HepG2 (cell line): ENCODE results near the gene KRT38. TPM values are rescaled to one million over a fixed set of nuclear protein-coding genes. Genes with fewer than 3 reads are reported as not detected.

Source experiments
- CBX2 ChIP-seq, 2 experiments: fragments of 200-600 bp in 1 of 2; sonication (generic); formaldehyde crosslinking in 1 of 2; IDR thresholded peaks; 2 replicates each; pipeline versions ENCODE4 v1.7.0 to v1.8.1; 2018 to 2022; ENCODE audit warnings: low read depth in 2 of 2, low read length in 1 of 2, mild to moderate bottlenecking in 1 of 2, missing genetic modification reagents in 1 of 2
- GRHL1 ChIP-seq: sonication (generic); formaldehyde crosslinking; conservative IDR thresholded peaks from 2 replicates; pipeline ENCODE4 v1.8.0; 2022; ENCODE audit warnings: missing genetic modification reagents
- JUNB ChIP-seq: sonication (generic); formaldehyde crosslinking; IDR thresholded peaks from 2 replicates; pipeline ENCODE4 v1.8.0; 2022; ENCODE audit warnings: missing genetic modification reagents, mild to moderate bottlenecking, borderline replicate concordance
- NAIF1 ChIP-seq: sonication (generic); formaldehyde crosslinking; IDR thresholded peaks from 2 replicates; pipeline ENCODE4 v1.5.0; 2020; ENCODE audit warnings: mild to moderate bottlenecking, missing genetic modification reagents, borderline replicate concordance
- SALL1 ChIP-seq: sonication (generic); formaldehyde crosslinking; IDR thresholded peaks from 2 replicates; pipeline ENCODE4 v1.8.0; 2022; ENCODE audit warnings: mild to moderate bottlenecking, missing genetic modification reagents
- TBX3 ChIP-seq: fragments of 450-650 bp; IDR thresholded peaks from 2 replicates; pipeline ENCODE4 v1.6.1; 2017; ENCODE audit warnings: antibody characterized with exemption, mild to moderate bottlenecking, inconsistent platforms, borderline replicate concordance
- ZNF24 ChIP-seq: fragments of 450-650 bp; IDR thresholded peaks from 2 replicates; pipeline ENCODE4 v1.6.1; 2017; ENCODE audit warnings: antibody characterized with exemption, mild to moderate bottlenecking
- ZNF354B ChIP-seq: sonication (generic); formaldehyde crosslinking; IDR thresholded peaks from 2 replicates; pipeline ENCODE4 v1.8.0; 2022; ENCODE audit warnings: mild to moderate bottlenecking, missing genetic modification reagents
- polyA plus RNA-seq, 8 experiments: library from polyadenylated mRNA; depleted of rRNA in 3 of 8; stranded (reverse) in 7 of 8; unstranded in 1 of 8; fragments of >200 nt; fragmentation: Illumina TruSeq in 4 of 8; extraction: Trizol in 4 of 8; gene quantifications; 2 replicates each; pipeline versions ENCODE4 v1.2.1 to v1.2.3, GENCODE V29; 2011 to 2016; ENCODE audit warnings: low read depth in 4 of 8, missing spikeins in 1 of 8, mixed read lengths in 1 of 8; ENCODE audit not compliant: insufficient read depth in 1 of 8
- total RNA-seq, 5 experiments: library from RNA; depleted of rRNA; stranded (reverse); fragments of >200 nt; fragmentation: Illumina TruSeq; extraction: Trizol; gene quantifications; 2 replicates each; pipeline ENCODE4 v1.2.3, GENCODE V29; 2016; ENCODE audit warnings: low read depth in 1 of 5
- TF ChIP-seq, protein P1 (sequence below): sonication (generic); formaldehyde crosslinking; IDR thresholded peaks from 2 replicates; pipeline ENCODE4 v1.4.0; 2020; ENCODE audit warnings: mild to moderate bottlenecking, missing genetic modification reagents, borderline replicate concordance
- TF ChIP-seq, protein P2 (sequence below): sonication (generic); formaldehyde crosslinking; IDR thresholded peaks from 2 replicates; pipeline ENCODE4 v1.5.1; 2020; ENCODE audit warnings: missing genetic modification reagents, mild to moderate bottlenecking, borderline replicate concordance

Gene KRT38
- total and polyA plus RNA-seq, 2 of the 13 experiments (the other 11 are each of a cell fraction or from before 2014, with no cell fraction given): not detected

GRCh38 chr17:41455236-41455635, 14.5 kb upstream of the KRT38 start (continued):
- TF ChIP-seq, protein P1, sequence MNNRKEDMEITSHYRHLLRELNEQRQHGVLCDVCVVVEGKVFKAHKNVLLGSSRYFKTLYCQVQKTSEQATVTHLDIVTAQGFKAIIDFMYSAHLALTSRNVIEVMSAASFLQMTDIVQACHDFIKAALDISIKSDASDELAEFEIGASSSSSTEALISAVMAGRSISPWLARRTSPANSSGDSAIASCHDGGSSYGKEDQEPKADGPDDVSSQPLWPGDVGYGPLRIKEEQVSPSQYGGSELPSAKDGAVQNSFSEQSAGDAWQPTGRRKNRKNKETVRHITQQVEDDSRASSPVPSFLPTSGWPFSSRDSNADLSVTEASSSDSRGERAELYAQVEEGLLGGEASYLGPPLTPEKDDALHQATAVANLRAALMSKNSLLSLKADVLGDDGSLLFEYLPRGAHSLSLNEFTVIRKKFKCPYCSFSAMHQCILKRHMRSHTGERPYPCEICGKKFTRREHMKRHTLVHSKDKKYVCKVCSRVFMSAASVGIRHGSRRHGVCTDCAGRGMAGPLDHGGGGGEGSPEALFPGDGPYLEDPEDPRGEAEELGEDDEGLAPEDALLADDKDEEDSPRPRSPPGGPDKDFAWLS: no peak
- TF ChIP-seq, protein P2, sequence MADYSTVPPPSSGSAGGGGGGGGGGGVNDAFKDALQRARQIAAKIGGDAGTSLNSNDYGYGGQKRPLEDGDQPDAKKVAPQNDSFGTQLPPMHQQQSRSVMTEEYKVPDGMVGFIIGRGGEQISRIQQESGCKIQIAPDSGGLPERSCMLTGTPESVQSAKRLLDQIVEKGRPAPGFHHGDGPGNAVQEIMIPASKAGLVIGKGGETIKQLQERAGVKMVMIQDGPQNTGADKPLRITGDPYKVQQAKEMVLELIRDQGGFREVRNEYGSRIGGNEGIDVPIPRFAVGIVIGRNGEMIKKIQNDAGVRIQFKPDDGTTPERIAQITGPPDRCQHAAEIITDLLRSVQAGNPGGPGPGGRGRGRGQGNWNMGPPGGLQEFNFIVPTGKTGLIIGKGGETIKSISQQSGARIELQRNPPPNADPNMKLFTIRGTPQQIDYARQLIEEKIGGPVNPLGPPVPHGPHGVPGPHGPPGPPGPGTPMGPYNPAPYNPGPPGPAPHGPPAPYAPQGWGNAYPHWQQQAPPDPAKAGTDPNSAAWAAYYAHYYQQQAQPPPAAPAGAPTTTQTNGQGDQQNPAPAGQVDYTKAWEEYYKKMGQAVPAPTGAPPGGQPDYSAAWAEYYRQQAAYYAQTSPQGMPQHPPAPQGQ (CRISPR knock-in tag): no peak
- TF ChIP-seq GRHL1 (CRISPR knock-in tag) (no peak), ZNF354B (CRISPR knock-in tag) (no peak), SALL1 (CRISPR knock-in tag) (no peak), TBX3 (no peak), CBX2 (IDR thresholded peaks at IDR 0.05; ENCODE audit: low read depth, low read length) (no peak), CBX2 (CRISPR knock-in tag; IDR thresholded peaks at IDR 0.05; ENCODE audit: low read depth) (no peak), ZNF24 (no peak), NAIF1 (no peak), JUNB (CRISPR knock-in tag) (no peak)
